Measurements from ENCODE around the gene TADA1.
A peak's percentile ranks its signal among the peaks of the same experiment; 100 is the strongest.

The TADA1 gene

DNA sequence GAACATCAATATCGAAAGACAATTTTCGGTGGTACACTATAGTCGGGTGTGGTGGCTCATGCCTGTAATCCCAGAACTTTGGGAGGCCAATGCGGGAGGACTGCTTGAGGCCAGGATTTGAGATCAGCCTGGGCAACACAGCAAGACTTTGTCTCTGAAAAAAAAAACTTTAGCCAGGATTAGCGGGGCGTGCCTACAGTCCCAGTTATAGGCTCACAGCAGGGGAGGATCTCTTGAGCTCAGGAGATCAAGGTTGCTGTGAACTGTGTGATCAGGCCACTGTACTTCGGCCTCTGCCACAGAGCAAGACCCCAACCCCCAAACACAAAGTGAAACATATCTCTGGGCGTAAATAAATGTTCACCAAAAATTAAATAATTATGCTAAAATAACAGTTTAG lies 1.6 kb downstream of the TADA1 start:
- no peak for TF ChIP-seq GATA3 (IDR thresholded peaks at IDR 0.05; ENCODE audit: low read depth, low read length)
- no peak for TF ChIP-seq GATA2 (IDR thresholded peaks at IDR 0.05; ENCODE audit: low read depth, low read length)

DNA sequence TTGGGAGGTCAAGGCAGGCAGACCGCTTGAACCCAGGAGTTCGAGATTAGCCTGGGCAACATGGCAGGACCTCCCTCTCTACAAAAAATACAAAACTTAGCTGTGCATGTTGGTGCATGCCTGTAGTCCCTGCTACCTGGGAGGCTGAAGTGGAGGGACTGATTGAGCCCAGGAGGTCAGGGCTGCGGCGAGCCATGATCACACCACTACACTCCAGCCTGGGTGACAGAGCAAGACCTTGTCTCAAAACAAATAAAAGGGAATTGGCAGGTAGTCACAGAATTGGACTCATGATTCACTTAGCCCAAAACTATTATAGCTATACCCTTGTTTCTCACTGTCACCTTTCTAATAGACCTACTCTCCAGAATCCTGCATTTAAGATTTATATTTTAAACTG lies 5.5 kb downstream of the TADA1 start:
- TF ChIP-seq GATA2 (IDR thresholded peaks at IDR 0.05; ENCODE audit: low read depth, low read length) (no peak), GATA3 (IDR thresholded peaks at IDR 0.05; ENCODE audit: low read depth, low read length) (no peak)

DNA sequence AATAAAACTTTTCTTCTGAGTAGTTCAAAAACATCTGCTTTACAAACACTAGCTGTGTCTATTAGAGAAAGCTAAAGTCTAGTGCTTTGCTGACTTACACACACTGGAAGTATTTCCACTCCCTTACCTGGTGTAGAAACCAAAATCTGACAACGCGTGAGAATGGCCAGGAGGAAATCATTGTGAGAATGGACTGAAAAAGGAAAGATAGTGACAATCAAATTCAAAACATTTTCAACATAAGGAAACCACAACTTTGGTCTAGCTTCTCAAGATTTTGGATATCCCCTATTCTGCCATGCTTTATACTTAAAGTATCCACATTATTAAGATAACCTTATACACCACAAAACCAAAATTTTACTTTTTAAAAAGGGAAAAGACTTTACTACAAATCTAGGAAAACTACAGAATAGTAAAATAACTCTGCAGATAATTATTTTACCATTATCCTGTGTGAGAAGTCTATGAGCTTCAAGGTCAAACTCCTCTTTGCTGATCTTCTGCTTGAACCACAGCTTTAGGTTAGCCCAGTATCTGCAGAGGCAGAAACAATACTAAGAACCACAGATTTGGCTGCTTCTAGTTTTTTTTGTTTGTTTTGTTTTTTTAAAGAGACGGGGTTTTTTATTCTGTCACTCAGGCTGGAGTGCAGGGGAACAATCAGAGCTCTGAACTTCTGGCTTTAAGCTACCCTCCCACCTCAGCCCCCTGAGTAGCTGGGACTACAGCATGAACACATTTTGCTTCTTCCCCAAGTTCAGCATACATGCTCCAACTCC lies 6.6 kb downstream of the TADA1 start:
- no peak for TF ChIP-seq GATA2 (IDR thresholded peaks at IDR 0.05; ENCODE audit: low read depth, low read length)
- TF ChIP-seq GATA3 (IDR thresholded peaks at IDR 0.05; ENCODE audit: low read depth, low read length) = no peak

DNA sequence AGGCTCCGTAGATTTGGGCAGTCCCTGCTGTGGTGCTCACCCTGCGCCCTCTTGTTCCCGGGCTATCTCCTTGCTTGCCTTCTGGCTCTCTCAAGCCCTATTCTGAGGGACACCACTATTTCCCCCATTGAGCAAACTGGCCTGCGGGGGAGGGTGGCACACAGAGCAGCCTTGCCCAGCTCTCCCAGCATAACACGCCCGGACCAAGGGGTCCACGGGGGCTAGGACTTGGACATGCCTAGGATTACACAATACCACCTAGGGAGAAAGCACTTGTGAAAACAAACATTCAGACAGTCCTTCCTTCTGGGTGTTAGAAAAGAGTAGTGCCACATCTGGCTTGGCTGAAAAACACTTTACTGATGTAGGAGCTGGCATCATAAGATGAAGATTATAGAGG lies 7.4 kb downstream of the TADA1 start:
- TF ChIP-seq GATA2 (IDR thresholded peaks at IDR 0.05; ENCODE audit: low read depth, low read length) (no peak), GATA3 (IDR thresholded peaks at IDR 0.05; ENCODE audit: low read depth, low read length) (no peak)

DNA sequence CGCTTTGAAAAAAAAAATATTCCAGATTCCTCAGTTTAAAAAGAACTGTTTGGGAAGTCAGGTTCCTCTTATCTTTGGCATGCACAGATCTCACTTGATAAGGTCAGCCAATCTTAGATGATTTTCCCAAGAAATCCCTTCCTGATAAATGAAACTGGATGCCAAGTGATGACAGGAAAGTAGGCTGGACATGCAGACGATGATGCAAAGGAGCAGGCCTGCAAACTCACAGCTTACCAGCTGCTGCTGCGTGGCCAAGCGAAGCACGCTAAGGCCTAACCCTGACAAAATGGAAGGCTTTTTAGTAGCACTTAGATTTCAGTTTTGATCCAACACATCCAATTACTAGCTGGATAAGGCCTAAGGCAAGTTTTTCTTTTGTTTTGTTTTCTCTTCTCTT lies 10.1 kb downstream of the TADA1 start:
- TF ChIP-seq GATA3 (IDR thresholded peaks at IDR 0.05; ENCODE audit: low read depth, low read length) (no peak), GATA2 (IDR thresholded peaks at IDR 0.05; ENCODE audit: low read depth, low read length) (peak; percentile 47)

DNA sequence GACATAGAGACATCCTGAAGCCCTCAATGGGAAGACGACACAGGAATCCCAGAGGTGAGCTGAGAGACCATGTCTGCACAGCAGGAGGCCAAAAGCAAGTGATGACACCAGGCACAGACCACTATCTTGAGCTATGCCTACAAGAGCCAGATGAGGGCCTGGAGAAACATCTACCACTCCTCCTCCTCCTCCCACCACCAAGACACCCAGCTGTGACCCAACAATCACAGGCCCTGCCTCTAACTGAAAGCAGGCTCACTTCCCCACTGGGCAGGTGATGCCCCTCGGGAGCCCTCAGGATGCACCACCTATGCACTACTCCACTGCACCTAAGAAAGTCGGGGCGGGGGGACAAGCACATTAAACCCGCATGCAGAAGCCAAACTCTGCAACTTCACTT lies 16.5 kb downstream of the TADA1 start:
- TF ChIP-seq GATA2 (IDR thresholded peaks at IDR 0.05; ENCODE audit: low read depth, low read length) = no peak
- no peak for TF ChIP-seq GATA3 (IDR thresholded peaks at IDR 0.05; ENCODE audit: low read depth, low read length)

DNA sequence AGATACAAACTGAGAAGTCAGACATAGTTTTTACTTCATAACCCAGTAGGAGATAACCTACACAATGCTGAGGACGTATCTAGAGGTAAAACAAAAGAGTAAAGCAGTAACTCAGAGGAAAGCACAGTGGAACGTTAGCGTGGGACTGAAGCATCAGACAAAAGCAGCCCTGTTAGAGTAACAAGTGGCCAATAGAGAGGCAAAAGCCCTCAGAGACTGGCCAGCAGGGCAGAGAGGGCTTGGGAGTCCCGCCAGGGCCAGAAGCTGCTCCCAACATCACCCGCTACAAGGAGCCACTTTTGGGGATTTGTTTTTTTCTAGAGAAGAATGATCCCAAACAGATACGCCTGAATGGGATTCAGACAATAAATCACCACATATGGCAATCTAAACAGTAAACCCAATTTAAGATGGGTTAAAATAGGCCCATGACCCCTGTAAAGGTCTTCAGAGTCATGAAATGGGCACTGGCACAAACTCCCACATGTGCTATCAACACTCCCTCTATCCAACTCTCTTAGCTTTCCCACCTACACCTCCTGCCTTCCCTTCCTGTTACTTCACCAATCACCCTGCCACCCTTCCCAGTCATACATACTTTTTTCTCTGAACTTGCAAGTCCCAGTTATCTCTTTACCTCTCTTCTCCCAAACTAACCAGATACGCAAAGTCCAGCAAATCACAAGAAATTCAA lies 17.2 kb downstream of the TADA1 start:
- TF ChIP-seq GATA3 (IDR thresholded peaks at IDR 0.05; ENCODE audit: low read depth, low read length) (no peak), GATA2 (IDR thresholded peaks at IDR 0.05; ENCODE audit: low read depth, low read length) (no peak)

DNA sequence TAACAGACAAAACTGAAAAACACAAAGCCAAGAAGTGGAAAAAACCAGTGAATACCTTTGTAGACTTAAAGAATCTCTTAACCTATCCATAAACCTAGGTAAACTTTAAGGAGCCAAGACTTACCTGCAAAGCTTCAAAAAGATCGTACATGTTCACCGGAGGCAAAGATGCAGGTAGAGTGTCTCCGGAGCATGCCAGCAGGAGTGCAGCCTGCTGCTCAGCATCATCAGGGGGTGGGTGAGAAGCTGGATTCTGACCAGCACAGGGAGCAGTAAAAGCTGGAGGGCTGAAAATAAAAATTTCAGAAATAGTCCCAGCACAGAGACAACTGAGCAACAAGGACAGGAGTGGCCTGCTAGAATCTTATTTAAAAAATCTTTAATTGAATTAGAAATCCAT lies 18.1 kb downstream of the TADA1 start:
- TF ChIP-seq GATA2 (IDR thresholded peaks at IDR 0.05; ENCODE audit: low read depth, low read length) (no peak), GATA3 (IDR thresholded peaks at IDR 0.05; ENCODE audit: low read depth, low read length) (no peak)

DNA sequence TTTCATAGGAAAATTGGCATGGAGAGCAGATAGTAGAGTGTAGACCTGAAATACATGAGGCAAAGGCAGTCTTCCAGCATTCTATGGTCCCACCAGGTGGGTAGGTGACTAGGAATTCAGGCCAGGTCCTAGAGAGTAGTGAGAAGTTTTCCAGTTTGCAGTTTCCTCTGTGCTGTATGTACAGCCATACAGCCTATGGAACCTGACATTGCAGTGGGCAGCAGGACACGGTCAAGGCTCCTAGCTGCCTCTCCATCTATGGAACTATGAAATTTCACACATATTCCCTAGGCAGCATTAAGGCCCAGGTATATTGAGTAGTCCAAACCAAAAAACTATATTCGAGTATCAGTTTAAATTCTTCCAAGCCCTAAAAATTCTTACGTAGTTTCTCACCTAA lies 20.5 kb downstream of the TADA1 start:
- TF ChIP-seq GATA2 (IDR thresholded peaks at IDR 0.05; ENCODE audit: low read depth, low read length) (no peak), GATA3 (IDR thresholded peaks at IDR 0.05; ENCODE audit: low read depth, low read length) (no peak)

DNA sequence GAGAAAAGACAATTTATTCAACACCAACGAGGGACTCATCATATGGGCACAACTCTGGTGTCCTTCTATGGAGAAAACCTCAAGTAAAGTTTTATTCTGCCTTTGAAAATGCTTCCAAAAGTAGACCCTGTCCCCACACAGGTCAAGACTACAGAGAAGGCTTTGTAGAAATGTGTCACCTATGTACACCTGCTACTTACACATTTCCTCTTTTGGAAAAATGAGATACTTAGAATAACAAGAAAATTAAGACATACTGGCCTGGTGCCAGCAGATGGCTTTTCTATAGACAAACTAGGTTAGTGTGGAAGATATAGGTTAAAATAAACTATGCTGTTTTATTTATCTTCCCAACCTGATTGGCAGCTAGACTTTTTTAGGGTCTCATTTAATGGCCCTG lies 23.1 kb downstream of the TADA1 start:
- TF ChIP-seq GATA2 (IDR thresholded peaks at IDR 0.05; ENCODE audit: low read depth, low read length) = no peak
- TF ChIP-seq GATA3 (IDR thresholded peaks at IDR 0.05; ENCODE audit: low read depth, low read length) = no peak

DNA sequence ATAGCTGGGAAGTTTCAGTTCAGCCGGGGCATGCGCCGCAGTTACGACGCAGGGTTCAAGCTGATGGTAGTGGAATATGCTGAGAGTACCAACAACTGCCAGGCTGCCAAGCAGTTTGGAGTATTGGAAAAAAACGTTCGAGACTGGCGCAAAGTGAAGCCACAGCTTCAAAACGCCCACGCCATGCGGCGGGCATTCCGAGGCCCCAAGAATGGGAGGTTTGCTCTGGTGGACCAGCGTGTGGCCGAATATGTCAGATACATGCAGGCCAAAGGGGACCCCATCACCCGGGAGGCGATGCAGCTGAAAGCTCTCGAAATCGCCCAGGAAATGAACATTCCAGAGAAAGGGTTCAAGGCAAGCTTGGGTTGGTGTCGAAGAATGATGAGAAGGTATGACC lies 26.9 kb downstream of the TADA1 start:
- TF ChIP-seq GATA3 (IDR thresholded peaks at IDR 0.05; ENCODE audit: low read depth, low read length) (no peak), GATA2 (IDR thresholded peaks at IDR 0.05; ENCODE audit: low read depth, low read length) (no peak)

DNA sequence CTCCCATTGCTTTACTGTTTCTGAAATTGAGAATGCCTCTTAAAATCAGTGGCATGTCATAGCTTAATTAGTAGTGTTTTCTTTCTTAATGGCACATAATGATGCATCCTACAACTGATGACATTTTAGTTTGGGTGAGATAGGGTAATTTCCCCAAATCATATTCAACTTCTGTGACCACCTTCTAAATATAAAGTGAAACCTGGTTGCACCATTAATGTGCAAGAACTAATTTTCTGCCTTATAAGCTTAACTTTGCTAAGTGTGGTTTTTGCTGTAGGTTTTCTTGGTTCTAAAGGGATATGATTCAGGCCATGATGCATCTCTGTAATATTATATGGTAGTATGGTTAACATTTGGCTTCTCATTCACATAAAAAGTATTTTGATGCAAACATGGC lies 27.9 kb downstream of the TADA1 start:
- no peak for TF ChIP-seq GATA2 (IDR thresholded peaks at IDR 0.05; ENCODE audit: low read depth, low read length)
- TF ChIP-seq GATA3 (IDR thresholded peaks at IDR 0.05; ENCODE audit: low read depth, low read length) = no peak

DNA sequence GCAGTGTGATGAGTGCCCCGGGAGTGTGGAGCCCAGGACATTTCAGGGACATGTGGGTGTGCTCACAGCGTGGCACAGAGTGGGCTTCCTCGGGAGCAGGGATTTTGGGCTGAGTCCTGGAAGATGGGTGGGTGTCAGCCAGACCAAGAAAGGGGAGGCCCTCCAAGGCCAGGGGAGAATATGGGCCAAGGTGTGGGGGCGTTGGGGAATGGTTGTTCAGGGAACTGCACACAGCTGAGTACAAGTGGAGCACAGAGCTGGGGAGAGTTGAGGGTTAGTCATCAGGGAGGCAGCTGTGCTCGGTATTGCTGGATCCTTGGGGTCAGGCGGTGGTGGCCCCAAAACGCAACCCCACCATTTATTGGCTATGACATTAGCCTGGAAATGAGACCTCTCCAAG lies 31.3 kb downstream of the TADA1 start:
- TF ChIP-seq GATA2 (IDR thresholded peaks at IDR 0.05; ENCODE audit: low read depth, low read length) (no peak), GATA3 (IDR thresholded peaks at IDR 0.05; ENCODE audit: low read depth, low read length) (no peak)

DNA sequence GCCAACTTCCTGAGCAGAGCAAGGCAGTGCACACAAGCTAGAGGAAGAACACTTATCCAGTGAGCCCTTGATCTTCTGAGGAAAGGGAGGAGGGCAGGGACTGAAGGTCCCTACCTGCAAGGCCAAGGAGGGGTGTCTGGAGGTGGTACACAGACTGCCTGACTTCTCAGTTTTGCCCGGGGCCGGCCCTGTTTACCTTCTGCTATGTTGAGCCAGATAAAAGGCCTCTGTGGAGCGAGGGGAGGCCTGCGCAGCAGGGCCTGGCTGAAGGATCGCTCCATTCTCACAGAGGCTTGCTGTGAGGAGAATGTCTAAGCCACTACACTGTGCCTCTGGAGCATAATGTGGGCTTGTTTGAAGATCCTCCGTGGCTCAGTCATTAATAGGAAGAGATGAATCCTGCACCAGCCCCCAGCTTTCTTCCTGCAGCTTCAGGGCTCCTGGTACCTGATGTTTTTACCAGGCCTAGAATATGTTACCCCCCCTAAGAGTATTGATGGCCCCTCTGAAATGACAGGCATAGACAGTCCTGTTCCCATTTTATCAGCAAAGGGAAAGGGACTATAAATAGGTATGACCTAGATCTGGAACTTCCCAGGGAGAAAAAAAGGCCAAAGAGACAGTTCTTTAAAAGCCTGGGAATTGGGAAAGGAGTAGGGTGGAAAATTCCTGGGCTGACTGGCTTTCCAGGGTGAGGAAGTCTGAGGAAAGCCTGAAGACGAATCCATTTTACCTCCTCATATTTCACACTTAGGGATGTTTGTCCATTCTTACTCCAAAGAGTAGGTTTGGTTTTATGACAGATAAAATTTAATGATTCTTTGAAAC lies 32.1 kb downstream of the TADA1 start:
- TF ChIP-seq GATA2 (IDR thresholded peaks at IDR 0.05; ENCODE audit: low read depth, low read length) (no peak), GATA3 (IDR thresholded peaks at IDR 0.05; ENCODE audit: low read depth, low read length) (no peak)
